GM10266 (cell line): Measurements from ENCODE around the gene SH3RF3.

ENCODE experiments used
- DNase-seq: peaks from one replicate; pipeline ENCODE4 v3.0.0; 2012; ENCODE audit errors: extremely low spot score
- CTCF ChIP-seq: IDR thresholded peaks from 2 replicates; pipeline ENCODE4 v1.5.1; 2012; ENCODE audit warnings: mild to moderate bottlenecking, low read depth; ENCODE audit not compliant: control insufficient read depth, insufficient read depth; ENCODE audit errors: missing control alignments

SH3RF3 gene

GRCh38 chr2:109130723-109130995 lies 1.7 kb downstream of the SH3RF3 start:
- DNase-seq: no peak
- TF ChIP-seq CTCF: no peak

GRCh38 chr2:109131777-109132176 lies 2.8 kb downstream of the SH3RF3 start:
- no peak for DNase-seq
- TF ChIP-seq CTCF: no peak

GRCh38 chr2:109132626-109133025 lies 3.6 kb downstream of the SH3RF3 start:
- no peak for TF ChIP-seq CTCF
- DNase-seq: no peak

GRCh38 chr2:109133746-109134145 lies 4.7 kb downstream of the SH3RF3 start:
- no peak for TF ChIP-seq CTCF
- DNase-seq: no peak

GRCh38 chr2:109134741-109135358 lies 5.8 kb downstream of the SH3RF3 start:
- DNase-seq: no peak
- TF ChIP-seq CTCF: no peak

- TF ChIP-seq CTCF: no peak
- no peak for DNase-seq
These were observed 6.6 kb downstream of the SH3RF3 start for GRCh38 chr2:109135359-109136197.

GRCh38 chr2:109136542-109136941 lies 7.5 kb downstream of the SH3RF3 start:
- TF ChIP-seq CTCF: no peak
- no peak for DNase-seq
